ENCODE results near the gene CDYL.

CDYL gene

DNA sequence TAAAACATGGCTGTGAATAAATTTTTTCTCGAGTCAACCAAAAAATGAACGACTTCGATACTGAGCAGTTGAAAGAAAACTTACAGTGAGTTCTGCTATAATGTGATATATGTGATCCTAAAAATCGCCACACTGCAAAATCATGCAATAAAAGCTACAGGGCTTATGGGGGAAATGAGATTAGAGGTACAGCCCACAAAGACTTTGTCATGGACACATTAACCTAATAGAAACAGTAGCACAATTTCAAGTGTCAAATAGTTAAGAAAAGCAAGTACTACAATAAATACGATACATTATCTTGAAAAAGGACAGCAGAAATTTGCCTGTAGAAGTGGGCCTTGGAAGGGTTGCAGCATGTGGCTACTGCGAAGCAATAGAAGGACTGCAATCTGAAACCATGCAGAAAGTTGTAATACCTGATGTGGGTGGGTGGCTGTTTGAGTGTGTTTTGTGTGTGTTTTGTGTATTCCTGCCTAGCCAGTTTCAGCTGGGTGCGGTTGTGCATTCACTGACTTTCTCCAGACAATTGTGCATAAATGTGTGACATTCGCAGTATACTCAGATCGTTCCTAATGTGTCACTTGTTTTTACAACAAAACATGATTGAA lies 148.6 kb downstream of the CDYL start:
- no peak for TF ChIP-seq YY1 (IDR thresholded peaks at IDR 0.05; ENCODE audit: low read depth)
- TF ChIP-seq CREB1 (IDR thresholded peaks at IDR 0.05; ENCODE audit: low read depth) = no peak
- TF ChIP-seq, protein P1, sequence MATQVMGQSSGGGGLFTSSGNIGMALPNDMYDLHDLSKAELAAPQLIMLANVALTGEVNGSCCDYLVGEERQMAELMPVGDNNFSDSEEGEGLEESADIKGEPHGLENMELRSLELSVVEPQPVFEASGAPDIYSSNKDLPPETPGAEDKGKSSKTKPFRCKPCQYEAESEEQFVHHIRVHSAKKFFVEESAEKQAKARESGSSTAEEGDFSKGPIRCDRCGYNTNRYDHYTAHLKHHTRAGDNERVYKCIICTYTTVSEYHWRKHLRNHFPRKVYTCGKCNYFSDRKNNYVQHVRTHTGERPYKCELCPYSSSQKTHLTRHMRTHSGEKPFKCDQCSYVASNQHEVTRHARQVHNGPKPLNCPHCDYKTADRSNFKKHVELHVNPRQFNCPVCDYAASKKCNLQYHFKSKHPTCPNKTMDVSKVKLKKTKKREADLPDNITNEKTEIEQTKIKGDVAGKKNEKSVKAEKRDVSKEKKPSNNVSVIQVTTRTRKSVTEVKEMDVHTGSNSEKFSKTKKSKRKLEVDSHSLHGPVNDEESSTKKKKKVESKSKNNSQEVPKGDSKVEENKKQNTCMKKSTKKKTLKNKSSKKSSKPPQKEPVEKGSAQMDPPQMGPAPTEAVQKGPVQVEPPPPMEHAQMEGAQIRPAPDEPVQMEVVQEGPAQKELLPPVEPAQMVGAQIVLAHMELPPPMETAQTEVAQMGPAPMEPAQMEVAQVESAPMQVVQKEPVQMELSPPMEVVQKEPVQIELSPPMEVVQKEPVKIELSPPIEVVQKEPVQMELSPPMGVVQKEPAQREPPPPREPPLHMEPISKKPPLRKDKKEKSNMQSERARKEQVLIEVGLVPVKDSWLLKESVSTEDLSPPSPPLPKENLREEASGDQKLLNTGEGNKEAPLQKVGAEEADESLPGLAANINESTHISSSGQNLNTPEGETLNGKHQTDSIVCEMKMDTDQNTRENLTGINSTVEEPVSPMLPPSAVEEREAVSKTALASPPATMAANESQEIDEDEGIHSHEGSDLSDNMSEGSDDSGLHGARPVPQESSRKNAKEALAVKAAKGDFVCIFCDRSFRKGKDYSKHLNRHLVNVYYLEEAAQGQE (IDR thresholded peaks at IDR 0.05; ENCODE audit: low read depth) = no peak
- TF ChIP-seq, protein P2, sequence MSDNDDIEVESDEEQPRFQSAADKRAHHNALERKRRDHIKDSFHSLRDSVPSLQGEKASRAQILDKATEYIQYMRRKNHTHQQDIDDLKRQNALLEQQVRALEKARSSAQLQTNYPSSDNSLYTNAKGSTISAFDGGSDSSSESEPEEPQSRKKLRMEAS (IDR thresholded peaks at IDR 0.05) = peak; percentile 63
- TF ChIP-seq CEBPB (IDR thresholded peaks at IDR 0.05) = no peak

DNA sequence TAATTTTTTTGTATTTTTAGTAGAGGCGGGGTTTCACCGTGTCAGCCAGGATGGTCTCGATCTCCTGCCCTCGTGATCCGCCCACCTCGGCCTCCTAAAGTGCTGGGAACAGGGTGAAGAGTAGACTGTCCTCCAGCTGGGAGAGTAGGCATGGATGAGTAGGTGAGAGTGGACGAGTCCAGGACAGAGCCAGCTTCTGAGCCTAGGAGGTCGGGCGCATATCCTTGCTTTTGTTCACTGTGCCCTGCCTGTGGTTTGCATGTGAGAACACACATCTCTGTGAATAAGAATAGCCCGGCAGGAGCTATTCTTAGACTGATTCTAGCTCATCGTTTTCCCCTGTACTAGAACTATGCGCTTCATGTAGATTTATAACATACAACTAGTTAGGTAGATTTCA lies 149.4 kb downstream of the CDYL start:
- TF ChIP-seq TCF12 (IDR thresholded peaks at IDR 0.05; ENCODE audit: low read depth) (no peak), FOXM1 (IDR thresholded peaks at IDR 0.05; ENCODE audit: borderline replicate concordance, low read depth) (no peak), ZBTB7A (IDR thresholded peaks at IDR 0.05; ENCODE audit: low read depth) (no peak), TEAD4 (IDR thresholded peaks at IDR 0.05) (no peak), CREB1 (IDR thresholded peaks at IDR 0.05; ENCODE audit: low read depth) (no peak), YY1 (IDR thresholded peaks at IDR 0.05; ENCODE audit: low read depth) (no peak), RAD21 (IDR thresholded peaks at IDR 0.05; ENCODE audit: low read depth) (no peak), EP300 (IDR thresholded peaks at IDR 0.05; ENCODE audit: borderline replicate concordance) (no peak), CEBPB (IDR thresholded peaks at IDR 0.05) (no peak), TAF1 (IDR thresholded peaks at IDR 0.05; ENCODE audit: low read depth) (no peak), NFIC (IDR thresholded peaks at IDR 0.05) (no peak), EGR1 (IDR thresholded peaks at IDR 0.05) (no peak), USF1 (IDR thresholded peaks at IDR 0.05) (no peak)
- TF ChIP-seq, protein P2 (IDR thresholded peaks at IDR 0.05) = no peak
- TF ChIP-seq, protein P1 (IDR thresholded peaks at IDR 0.05; ENCODE audit: low read depth) = no peak

GRCh38 chr6:4928426-4928825 lies 152.2 kb downstream of the CDYL start:
- TF ChIP-seq ZBTB7A (IDR thresholded peaks at IDR 0.05; ENCODE audit: low read depth) (no peak), YY1 (IDR thresholded peaks at IDR 0.05; ENCODE audit: low read depth) (no peak)

- TF ChIP-seq, protein P1 (IDR thresholded peaks at IDR 0.05; ENCODE audit: low read depth) = no peak
- no peak for TF ChIP-seq YY1 (IDR thresholded peaks at IDR 0.05; ENCODE audit: low read depth)
- TF ChIP-seq TCF12 (IDR thresholded peaks at IDR 0.05; ENCODE audit: low read depth) = no peak
- TF ChIP-seq TEAD4 (IDR thresholded peaks at IDR 0.05) = no peak
- no peak for TF ChIP-seq TAF1 (IDR thresholded peaks at IDR 0.05; ENCODE audit: low read depth)
- TF ChIP-seq ZBTB7A (IDR thresholded peaks at IDR 0.05; ENCODE audit: low read depth) = no peak
Observed at GRCh38 chr6:4929097-4929718, 153.0 kb downstream of the CDYL start.

DNA sequence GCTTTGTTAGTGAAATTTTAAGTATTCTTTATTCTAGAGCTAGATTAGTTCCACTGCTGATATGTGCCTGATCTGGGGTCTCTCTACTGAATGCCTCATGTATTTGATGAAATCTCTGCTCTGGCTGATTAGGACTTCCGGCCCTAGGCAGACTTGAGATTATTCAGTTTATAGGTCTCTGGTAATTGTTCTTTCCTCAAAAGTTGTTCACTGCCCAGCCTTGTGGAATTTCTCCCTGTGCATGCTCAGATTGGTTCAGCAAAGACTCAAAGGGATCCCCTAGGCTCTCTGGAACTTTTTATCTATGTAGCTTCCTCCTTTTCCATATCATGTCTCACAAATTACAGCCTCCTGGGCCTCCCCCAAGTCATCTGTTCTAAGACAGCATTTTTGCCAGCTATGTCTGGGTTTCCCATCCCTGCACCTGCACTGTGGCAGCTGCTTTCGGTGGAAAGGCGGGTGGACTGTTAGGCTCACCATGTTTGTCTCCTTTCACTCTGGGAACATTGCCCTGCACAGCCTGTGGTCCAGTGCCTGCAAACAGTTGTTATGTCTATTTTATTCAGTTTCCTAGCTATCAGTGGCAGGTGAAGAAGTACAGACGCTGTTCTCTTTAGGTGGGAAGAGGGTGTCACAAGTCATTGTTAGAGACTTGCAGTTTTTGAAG lies 154.0 kb downstream of the CDYL start:
- no peak for TF ChIP-seq YY1 (IDR thresholded peaks at IDR 0.05; ENCODE audit: low read depth)
- no peak for TF ChIP-seq EP300 (IDR thresholded peaks at IDR 0.05; ENCODE audit: borderline replicate concordance)
- no peak for TF ChIP-seq USF1 (IDR thresholded peaks at IDR 0.05)
- TF ChIP-seq ZBTB7A (IDR thresholded peaks at IDR 0.05; ENCODE audit: low read depth) = no peak
- no peak for TF ChIP-seq EGR1 (IDR thresholded peaks at IDR 0.05)

Measured in Ishikawa (cell line).